ENCODE measurements around the gene ZNF37A.
"Not testable (repeated sequence)": the region's sequence is repeated elsewhere in the genome, so short reads cannot be mapped to it uniquely, and the experiment has no call there.

Gene ZNF37A

GRCh38 chr10:38150891-38151463 is 56.8 kb downstream of the ZNF37A start:
- not testable (repeated sequence) for H3K27ac ChIP-seq (ENCODE audit: low read depth, low read length); H3K36me3 ChIP-seq (ENCODE audit: insufficient read depth, low read length); H3K4me1 ChIP-seq (ENCODE audit: insufficient read depth, low read length); H3K9ac ChIP-seq (ENCODE audit: low read length); H3K9me3 ChIP-seq (ENCODE audit: low read length); H3K27me3 ChIP-seq (ENCODE audit: control insufficient read depth in 1 of 2, insufficient read depth in 2 of 2, low read length in 2 of 2); H3K4me3 ChIP-seq (ENCODE audit: low read depth in 1 of 2, low read length in 2 of 2)

- no peak overlapping the region for H3K9ac ChIP-seq (ENCODE audit: low read length)
- no peak overlapping the region for H3K27ac ChIP-seq (ENCODE audit: low read depth, low read length)
- H3K4me3 ChIP-seq (ENCODE audit: low read depth in 1 of 2, low read length in 2 of 2), result no peak overlapping the region
Observed at GRCh38 chr10:38156416-38157269, 62.5 kb downstream of the ZNF37A start.

GRCh38 chr10:38157270-38157685 is 63.1 kb downstream of the ZNF37A start:
- H3K9ac ChIP-seq (ENCODE audit: low read length), result no peak overlapping the region
- H3K4me3 ChIP-seq (ENCODE audit: low read depth in 1 of 2, low read length in 2 of 2), result no peak overlapping the region
- H3K9me3 ChIP-seq (ENCODE audit: low read length), result peaks cover 4% of the 10 kb centered on the region
- H3K36me3 ChIP-seq (ENCODE audit: insufficient read depth, low read length), result no peaks in the 10 kb centered on the region
- H3K27ac ChIP-seq (ENCODE audit: low read depth, low read length), result no peak overlapping the region
- peaks cover 0 to 3% of the 10 kb centered on the region in 2 donors for H3K27me3 ChIP-seq (ENCODE audit: control insufficient read depth in 1 of 2, insufficient read depth in 2 of 2, low read length in 2 of 2)
- no peaks in the 10 kb centered on the region for H3K4me1 ChIP-seq (ENCODE audit: insufficient read depth, low read length)

More at GRCh38 chr10:38156416-38157269, 62.5 kb downstream of the ZNF37A start:
- Histone ChIP-seq H3K27me3 (ENCODE audit: control insufficient read depth in 1 of 2, insufficient read depth in 2 of 2, low read length in 2 of 2) (peaks cover 0 to 3% of the 10 kb centered on the region in 2 donors), H3K4me1 (ENCODE audit: insufficient read depth, low read length) (no peaks in the 10 kb centered on the region), H3K36me3 (ENCODE audit: insufficient read depth, low read length) (no peaks in the 10 kb centered on the region), H3K9me3 (ENCODE audit: low read length) (peaks cover 4% of the 10 kb centered on the region)

GRCh38 chr10:38159004-38159403 is 64.9 kb downstream of the ZNF37A start:
- no peak overlapping the region for H3K4me3 ChIP-seq (ENCODE audit: low read depth in 1 of 2, low read length in 2 of 2)
- H3K9ac ChIP-seq (ENCODE audit: low read length), result no peak overlapping the region
- H3K9me3 ChIP-seq (ENCODE audit: low read length), result peaks cover 4% of the 10 kb centered on the region
- no peaks in the 10 kb centered on the region for H3K4me1 ChIP-seq (ENCODE audit: insufficient read depth, low read length)
- no peaks in the 10 kb centered on the region for H3K36me3 ChIP-seq (ENCODE audit: insufficient read depth, low read length)
- peaks cover 0 to 3% of the 10 kb centered on the region in 2 donors for H3K27me3 ChIP-seq (ENCODE audit: control insufficient read depth in 1 of 2, insufficient read depth in 2 of 2, low read length in 2 of 2)
- no peak overlapping the region for H3K27ac ChIP-seq (ENCODE audit: low read depth, low read length)

- Histone ChIP-seq H3K9me3 (ENCODE audit: low read length) (peaks cover 4% of the 10 kb centered on the region), H3K9ac (ENCODE audit: low read length) (no peak overlapping the region), H3K36me3 (ENCODE audit: insufficient read depth, low read length) (no peaks in the 10 kb centered on the region), H3K27me3 (ENCODE audit: control insufficient read depth in 1 of 2, insufficient read depth in 2 of 2, low read length in 2 of 2) (peaks cover 0 to 3% of the 10 kb centered on the region in 2 donors), H3K27ac (ENCODE audit: low read depth, low read length) (no peak overlapping the region), H3K4me3 (ENCODE audit: low read depth in 1 of 2, low read length in 2 of 2) (no peak overlapping the region), H3K4me1 (ENCODE audit: insufficient read depth, low read length) (no peaks in the 10 kb centered on the region)
Observed at GRCh38 chr10:38163617-38164016, 69.5 kb downstream of the ZNF37A start.

GRCh38 chr10:38174336-38174735 is 80.2 kb downstream of the ZNF37A start:
- no peaks in the 10 kb centered on the region for H3K9me3 ChIP-seq (ENCODE audit: low read length)
- H3K9ac ChIP-seq (ENCODE audit: low read length), result no peak overlapping the region
- no peaks in the 10 kb centered on the region for H3K36me3 ChIP-seq (ENCODE audit: insufficient read depth, low read length)
- no peaks in the 10 kb centered on the region for H3K4me1 ChIP-seq (ENCODE audit: insufficient read depth, low read length)
- H3K27ac ChIP-seq (ENCODE audit: low read depth, low read length), result no peak overlapping the region
- no peak overlapping the region for H3K4me3 ChIP-seq (ENCODE audit: low read depth in 1 of 2, low read length in 2 of 2)
- H3K27me3 ChIP-seq (ENCODE audit: control insufficient read depth in 1 of 2, insufficient read depth in 2 of 2, low read length in 2 of 2), result no peaks in the 10 kb centered on the region

GRCh38 chr10:38184477-38184876 is 90.3 kb downstream of the ZNF37A start:
- H3K9ac ChIP-seq (ENCODE audit: low read length), result no peak overlapping the region
- H3K9me3 ChIP-seq (ENCODE audit: low read length), result no peaks in the 10 kb centered on the region
- no peaks in the 10 kb centered on the region for H3K36me3 ChIP-seq (ENCODE audit: insufficient read depth, low read length)
- no peaks in the 10 kb centered on the region for H3K27me3 ChIP-seq (ENCODE audit: control insufficient read depth in 1 of 2, insufficient read depth in 2 of 2, low read length in 2 of 2)
- H3K4me3 ChIP-seq (ENCODE audit: low read depth in 1 of 2, low read length in 2 of 2), result no peak overlapping the region
- H3K27ac ChIP-seq (ENCODE audit: low read depth, low read length), result no peak overlapping the region
- no peaks in the 10 kb centered on the region for H3K4me1 ChIP-seq (ENCODE audit: insufficient read depth, low read length)

All from muscle layer of colon (tissue), 2 donors.